Coronary artery (tissue), 2 donors: ENCODE measurements around the gene ALG9.

ENCODE experiments used
- DNase-seq: peaks from one replicate; pipeline ENCODE4 v3.0.0-alpha.2; 2017; ENCODE audit warnings: low spot score
- H3K27ac ChIP-seq, 2 donors: fragments of 200-600 bp; sonication (generic); one replicate each; pipeline ENCODE4 v1.5.1; 2016 to 2019
- H3K4me3 ChIP-seq: fragments of 200-600 bp; sonication (generic); 2 replicates; pipeline ENCODE4 v1.5.1; 2016; ENCODE audit warnings: mild to moderate bottlenecking, moderate library complexity
- TF ChIP-seq, protein P1 (sequence below): fragments of 200-600 bp; sonication (generic); IDR thresholded peaks from one replicate; pipeline ENCODE4 v1.5.1; 2019; ENCODE audit warnings: antibody characterized with exemption

The ALG9 gene

DNA sequence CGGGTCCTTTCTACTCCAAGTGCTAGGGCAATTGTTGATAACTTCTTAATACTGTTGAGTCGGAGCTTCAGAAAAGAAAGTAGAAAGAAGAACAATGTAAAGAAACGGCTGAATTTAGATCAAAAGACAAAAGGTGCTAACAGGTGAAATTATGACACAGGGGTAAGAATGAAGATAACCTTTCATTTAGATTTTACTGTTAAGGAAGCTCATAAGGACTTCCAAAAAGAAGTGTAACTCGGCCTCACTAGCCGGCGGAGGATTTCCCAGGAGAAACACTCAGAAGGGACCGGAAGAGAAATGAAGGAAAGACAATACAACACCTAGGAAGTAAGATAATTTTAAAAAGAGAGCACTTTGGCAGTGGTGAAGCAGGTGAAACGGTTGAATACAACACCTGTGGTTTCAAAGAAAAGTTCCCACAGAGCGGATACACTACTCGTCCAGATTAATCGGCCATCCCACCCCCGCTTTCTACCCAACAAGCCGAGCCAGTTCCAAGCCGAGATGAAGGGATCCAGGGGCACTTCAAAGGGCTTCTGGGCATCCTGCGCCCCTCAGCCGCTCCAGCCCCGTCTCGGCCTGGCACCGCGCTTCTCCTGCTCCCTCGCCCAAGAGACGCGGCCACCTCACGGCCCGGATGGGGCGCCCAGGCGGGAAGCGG is 105.9 kb downstream of the ALG9 start:
- no peak for DNase-seq
- peak overlapping the region; percentile 92 to 95 for H3K27ac ChIP-seq
- TF ChIP-seq, protein P1, sequence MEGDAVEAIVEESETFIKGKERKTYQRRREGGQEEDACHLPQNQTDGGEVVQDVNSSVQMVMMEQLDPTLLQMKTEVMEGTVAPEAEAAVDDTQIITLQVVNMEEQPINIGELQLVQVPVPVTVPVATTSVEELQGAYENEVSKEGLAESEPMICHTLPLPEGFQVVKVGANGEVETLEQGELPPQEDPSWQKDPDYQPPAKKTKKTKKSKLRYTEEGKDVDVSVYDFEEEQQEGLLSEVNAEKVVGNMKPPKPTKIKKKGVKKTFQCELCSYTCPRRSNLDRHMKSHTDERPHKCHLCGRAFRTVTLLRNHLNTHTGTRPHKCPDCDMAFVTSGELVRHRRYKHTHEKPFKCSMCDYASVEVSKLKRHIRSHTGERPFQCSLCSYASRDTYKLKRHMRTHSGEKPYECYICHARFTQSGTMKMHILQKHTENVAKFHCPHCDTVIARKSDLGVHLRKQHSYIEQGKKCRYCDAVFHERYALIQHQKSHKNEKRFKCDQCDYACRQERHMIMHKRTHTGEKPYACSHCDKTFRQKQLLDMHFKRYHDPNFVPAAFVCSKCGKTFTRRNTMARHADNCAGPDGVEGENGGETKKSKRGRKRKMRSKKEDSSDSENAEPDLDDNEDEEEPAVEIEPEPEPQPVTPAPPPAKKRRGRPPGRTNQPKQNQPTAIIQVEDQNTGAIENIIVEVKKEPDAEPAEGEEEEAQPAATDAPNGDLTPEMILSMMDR: no peak
- H3K4me3 ChIP-seq: peak overlapping the region; percentile 93

DNA sequence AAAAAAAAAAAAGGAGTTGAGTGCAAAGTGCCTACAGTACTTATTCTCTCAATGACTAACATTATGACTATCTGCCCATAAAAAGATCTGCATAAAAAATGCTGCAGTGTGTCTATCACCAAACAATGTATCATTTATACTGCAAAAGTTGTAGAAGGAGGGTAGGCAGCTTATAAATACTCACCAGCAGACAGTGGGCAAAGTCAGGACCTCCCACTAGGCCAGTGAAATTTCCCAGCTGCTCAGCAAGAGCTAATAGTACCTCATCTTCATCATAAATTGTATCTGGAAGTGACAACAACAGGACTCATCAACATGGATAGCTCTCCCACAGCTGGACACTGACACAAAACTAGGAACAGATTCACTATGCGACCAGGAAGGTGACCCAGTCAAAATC is 106.8 kb downstream of the ALG9 start:
- TF ChIP-seq, protein P1: no peak
- Histone ChIP-seq H3K4me3 (peak overlapping the region; percentile 93), H3K27ac (no peak overlapping the region)
- no peak for DNase-seq

DNA sequence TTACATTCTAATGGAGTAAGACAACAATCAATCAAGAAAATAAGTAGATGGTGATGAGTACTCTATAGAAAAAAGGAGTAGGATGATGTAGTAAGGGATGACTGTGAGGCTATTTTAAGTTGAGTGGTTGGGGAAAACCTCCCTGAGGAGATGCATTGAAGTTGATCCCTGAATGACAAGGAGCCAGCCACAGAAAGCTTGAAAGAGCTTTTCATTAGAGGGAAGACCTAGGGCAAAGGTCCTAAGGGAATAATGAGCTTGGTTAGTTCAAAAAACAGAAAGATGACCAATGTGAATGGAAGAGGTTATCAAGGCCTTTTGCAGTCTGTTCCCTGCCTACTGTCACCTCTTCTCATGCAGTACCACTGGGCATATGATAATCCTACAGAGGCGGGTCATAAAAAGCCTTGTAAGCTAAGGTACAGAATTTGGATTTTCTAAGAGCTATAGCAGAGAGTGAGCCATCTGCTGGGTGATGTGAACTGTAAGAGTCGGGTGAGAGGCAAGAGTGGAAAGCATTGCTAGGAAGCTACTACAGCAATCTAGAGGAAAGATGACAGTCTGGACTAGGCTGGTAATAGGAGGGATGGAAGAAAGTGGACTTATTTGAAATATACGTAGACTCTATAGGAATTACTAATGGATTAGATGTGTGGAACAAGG is 108.3 kb downstream of the ALG9 start:
- no peak for DNase-seq

DNA sequence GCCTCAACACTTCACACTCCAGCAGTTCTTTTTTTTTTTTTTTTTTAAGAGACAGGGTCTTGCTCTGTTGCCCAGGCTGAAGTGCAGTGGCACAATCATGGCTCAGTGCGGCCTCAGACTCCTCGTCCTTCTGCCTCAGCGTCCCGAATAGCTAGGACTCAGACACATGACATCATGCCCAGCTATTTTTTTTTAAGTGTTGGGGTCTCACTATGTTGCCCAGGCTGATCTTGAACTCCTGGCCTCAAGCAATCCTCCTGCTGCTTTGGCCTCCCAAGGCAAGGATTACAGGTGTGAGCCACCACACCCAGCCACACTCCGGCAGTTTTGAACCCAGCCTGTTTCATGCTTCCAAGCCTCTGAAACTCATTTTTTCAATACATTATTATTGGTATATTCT is 108.9 kb downstream of the ALG9 start:
- no peak for DNase-seq
- no peak overlapping the region for H3K27ac ChIP-seq
- H3K4me3 ChIP-seq: no peak overlapping the region
- TF ChIP-seq, protein P1: no peak

More for the DNA sequence above, 108.3 kb downstream of the ALG9 start:
- H3K4me3 ChIP-seq: no peak overlapping the region
- no peak overlapping the region for H3K27ac ChIP-seq
- TF ChIP-seq, protein P1: no peak

DNA sequence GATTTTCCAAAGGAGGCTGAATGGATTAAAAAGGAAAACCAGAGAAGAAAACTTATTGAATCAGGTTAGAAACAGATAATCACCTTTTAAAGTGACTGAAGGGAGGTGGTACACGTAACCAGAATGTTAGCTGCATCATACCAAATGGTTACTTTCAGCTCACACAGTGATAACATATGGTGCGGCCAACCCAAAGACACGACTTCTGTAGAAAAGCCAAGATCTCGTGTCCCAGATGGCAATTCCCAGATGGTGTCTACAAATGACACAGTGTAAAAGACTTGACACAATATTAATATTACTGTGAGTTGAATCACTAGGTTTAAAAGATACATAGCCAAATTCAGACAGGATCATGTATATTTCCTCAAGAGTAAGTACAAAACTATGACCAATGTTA is 110.3 kb downstream of the ALG9 start:
- TF ChIP-seq, protein P1: no peak
- Histone ChIP-seq H3K4me3 (no peak overlapping the region), H3K27ac (no peak overlapping the region)
- DNase-seq: no peak

DNA sequence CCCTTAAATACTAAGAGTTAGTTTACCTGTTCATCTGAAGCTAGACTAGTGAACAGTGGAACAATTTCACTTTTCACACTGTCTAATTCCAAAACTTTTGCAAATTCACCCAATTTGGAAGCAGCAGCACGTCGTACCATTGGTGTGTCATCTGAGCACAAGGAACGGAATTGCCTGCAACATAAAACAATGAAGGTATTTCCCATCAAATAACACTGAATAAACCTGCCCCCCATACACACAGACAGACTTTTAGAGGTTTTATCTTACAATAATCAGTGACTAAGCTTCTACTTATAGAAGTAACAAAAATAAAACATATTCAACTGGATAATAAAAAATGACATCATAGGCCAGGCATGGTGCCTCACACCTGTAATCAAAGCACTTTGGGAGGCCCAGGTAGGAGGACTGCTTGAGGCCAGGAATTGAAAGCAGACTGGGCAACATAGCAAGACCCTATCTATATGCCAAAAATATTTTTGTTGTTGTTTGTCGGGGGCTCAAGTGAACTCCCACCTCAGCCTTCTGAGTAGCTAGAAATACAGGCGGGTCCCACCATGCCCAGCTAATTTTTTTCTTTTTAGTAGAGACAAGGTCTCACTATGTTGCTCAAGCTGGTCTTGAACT is 111.5 kb downstream of the ALG9 start:
- H3K27ac ChIP-seq: no peak overlapping the region
- no peak overlapping the region for H3K4me3 ChIP-seq
- TF ChIP-seq, protein P1: no peak
- DNase-seq: no peak
